Peyer's patch (tissue), 4 donors: Measurements from ENCODE around the gene GMNC.

Experiments
- CTCF ChIP-seq, 6 experiments: fragments of 450-650 bp in 4 of 6; fragments of 200-600 bp in 2 of 6; sonication (generic) in 1 of 6; IDR thresholded peaks; one replicate each; pipeline ENCODE4 v1.5.1; 2017 to 2019; ENCODE audit warnings: antibody characterized with exemption in 6 of 6, mild to moderate bottlenecking in 3 of 6, moderate library complexity in 1 of 6
- POLR2A ChIP-seq, 2 donors: fragments of 450-650 bp; IDR thresholded peaks; one replicate each; pipeline ENCODE4 v1.5.1; 2017; ENCODE audit warnings: antibody characterized with exemption in 2 of 2, mild to moderate bottlenecking in 2 of 2, moderate library complexity in 2 of 2

- TF ChIP-seq CTCF (IDR thresholded peaks at IDR 0.05) (no peak), POLR2A (IDR thresholded peaks at IDR 0.05) (no peak)
Observed at GRCh38 chr3:190809351-190809750, 53.1 kb downstream of the GMNC start.
